Astrocyte of the hippocampus (primary cell): ENCODE measurements around the gene BACE2.
A peak's percentile ranks its signal among the peaks of the same experiment; 100 is the strongest.

Experiments
- DNase-seq: peaks from one replicate; pipeline ENCODE4 v3.0.0; 2011; ENCODE audit warnings: low read depth, low spot score

BACE2 gene

GRCh38 chr21:41321908-41322495 is 154.0 kb downstream of the BACE2 start:
- no peak for DNase-seq

- DNase-seq = no peak
These were observed 154.8 kb downstream of the BACE2 start for GRCh38 chr21:41322496-41323382.

GRCh38 chr21:41325138-41325912 is 157.4 kb downstream of the BACE2 start:
- DNase-seq = no peak

GRCh38 chr21:41326414-41327080 is 158.6 kb downstream of the BACE2 start:
- no peak for DNase-seq

DNA sequence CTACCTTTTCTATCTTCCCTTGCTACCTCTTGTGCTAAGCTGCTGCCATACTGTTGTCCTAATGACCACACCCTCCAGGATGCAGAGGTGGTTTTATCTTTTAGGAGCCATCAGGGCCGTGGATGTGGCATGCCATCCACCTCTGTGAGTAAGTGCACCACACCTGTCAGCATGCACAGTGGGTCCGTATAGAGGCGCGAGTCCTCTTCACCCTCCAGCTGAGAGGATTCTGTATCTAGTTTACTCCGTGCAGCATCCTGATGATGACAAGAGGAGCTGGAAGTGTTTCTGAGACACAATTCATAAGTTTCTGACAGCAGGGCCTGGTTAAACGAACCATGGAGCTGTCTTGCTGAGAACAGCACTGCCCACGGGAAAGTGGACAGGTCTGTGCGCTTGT is 159.8 kb downstream of the BACE2 start:
- DNase-seq = no peak

DNA sequence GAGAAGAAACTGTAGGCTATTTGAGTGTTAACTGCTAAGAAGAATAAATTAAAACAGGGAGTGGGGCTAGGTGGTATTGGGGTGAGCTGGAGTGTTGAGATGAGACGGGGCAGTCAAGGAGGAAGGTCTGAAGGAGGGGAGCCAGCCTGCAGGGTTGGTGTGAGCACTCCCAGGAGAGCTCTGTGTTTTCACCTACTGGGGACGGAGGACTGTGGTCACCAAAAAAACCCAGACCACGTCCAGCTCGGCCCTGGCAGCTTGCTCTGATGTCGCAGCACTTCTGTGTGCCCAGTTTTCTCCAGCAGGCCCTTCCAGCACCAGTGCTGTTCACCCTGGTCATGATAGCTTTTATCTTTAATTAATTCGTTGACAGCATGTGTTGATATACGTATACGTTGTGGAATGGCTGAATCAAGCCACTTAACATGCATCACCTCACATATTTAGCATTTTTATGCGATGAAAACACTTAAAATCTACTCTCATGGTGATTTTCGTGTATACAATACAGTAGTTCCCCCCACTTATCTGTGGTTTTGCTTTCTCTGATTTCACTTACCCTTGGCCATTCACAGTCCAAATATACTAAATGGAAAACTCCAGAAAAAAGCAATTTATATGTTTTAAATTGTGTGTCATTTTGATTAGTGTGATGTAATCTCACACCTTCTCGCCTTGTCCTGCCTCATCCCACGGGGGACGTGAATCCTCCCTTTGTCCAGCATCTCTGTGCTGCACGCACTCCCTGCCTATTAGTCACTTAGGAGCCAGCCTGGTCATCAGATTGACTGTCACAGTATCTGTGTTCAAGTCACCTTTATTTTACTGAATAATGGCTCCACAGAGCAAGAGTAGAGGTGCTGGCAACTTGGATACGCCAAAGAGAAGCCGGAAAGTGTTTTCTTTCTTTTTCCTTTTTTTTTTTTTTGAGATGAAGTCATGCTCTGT is 161.0 kb downstream of the BACE2 start:
- DNase-seq = peak; percentile 86
